Occipital lobe (tissue), 2 donors: Measurements from ENCODE around the gene THUMPD2. TPM values are rescaled to one million over a fixed set of nuclear protein-coding genes. Genes with fewer than 3 reads are reported as not detected.
A peak's percentile ranks its signal among the peaks of the same experiment; 100 is the strongest.
"Not testable (repeated sequence)": the region's sequence is repeated elsewhere in the genome, so short reads cannot be mapped to it uniquely, and the experiment has no call there.

Experiments used
- DNase-seq: peaks from one replicate; lab custom pipeline; 2025; lab: John Stamatoyannopoulos, UW
- total RNA-seq: library from RNA; depleted of rRNA; stranded (reverse); fragments of >200 nt; gene quantifications from one replicate; pipeline ENCODE4 v1.2.3, GENCODE V29; 2014

Gene THUMPD2, protein sequence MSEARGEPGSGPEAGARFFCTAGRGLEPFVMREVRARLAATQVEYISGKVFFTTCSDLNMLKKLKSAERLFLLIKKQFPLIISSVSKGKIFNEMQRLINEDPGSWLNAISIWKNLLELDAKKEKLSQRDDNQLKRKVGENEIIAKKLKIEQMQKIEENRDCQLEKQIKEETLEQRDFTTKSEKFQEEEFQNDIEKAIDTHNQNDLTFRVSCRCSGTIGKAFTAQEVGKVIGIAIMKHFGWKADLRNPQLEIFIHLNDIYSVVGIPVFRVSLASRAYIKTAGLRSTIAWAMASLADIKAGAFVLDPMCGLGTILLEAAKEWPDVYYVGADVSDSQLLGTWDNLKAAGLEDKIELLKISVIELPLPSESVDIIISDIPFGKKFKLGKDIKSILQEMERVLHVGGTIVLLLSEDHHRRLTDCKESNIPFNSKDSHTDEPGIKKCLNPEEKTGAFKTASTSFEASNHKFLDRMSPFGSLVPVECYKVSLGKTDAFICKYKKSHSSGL
- total RNA-seq, result 30.3 TPM

DNA sequence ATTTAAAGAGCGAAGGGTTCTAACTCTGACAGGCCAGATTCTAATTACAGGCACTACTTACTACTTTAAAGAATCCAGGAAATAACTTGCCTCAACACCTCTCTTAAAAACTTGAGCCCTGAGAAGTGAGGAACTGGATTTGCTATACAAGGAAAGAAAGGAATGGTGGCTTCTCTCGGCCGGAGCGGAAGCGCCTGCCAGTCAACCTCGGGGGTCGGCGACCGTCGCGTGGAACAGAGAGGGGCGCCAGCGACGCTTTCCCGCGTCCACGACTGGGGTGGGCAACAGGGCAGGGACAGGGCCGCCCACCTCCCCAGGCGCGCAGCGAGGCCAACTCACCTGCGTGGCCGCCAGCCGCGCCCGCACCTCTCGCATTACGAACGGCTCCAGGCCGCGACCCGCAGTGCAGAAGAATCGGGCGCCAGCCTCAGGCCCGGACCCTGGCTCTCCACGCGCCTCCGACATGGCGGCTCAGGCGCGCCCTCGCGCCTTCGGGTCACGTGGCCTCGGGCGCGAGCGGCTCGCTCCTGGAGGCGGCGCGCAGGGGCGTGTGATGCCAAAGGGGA, at the start of gene THUMPD2:
TSS of gene THUMPD2 (minus strand) at position 484 of the 566 bp plus-strand sequence. CDS start at position 465, 19 bp downstream.
- peak; percentile 46 for DNase-seq

DNA sequence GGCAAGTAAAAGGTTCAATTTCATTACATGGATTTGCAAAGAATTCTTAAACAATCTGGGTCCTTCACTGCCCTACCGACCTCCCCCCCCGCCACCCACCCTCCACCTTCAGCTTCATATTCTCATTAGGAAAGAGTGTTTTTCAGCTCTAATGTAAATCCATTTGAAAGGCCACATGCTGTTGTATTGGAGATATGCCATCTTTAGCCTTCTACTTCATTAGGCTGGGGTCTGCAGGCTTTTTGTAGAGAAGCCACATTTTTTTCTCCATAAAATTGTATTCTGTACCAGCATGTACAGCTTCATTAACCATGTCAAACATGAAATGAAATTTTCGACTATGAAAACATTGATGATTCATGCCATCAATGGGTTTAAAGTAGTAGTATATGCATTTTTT, 42.8 kb upstream of the THUMPD2 start:
- no peak for DNase-seq

DNA sequence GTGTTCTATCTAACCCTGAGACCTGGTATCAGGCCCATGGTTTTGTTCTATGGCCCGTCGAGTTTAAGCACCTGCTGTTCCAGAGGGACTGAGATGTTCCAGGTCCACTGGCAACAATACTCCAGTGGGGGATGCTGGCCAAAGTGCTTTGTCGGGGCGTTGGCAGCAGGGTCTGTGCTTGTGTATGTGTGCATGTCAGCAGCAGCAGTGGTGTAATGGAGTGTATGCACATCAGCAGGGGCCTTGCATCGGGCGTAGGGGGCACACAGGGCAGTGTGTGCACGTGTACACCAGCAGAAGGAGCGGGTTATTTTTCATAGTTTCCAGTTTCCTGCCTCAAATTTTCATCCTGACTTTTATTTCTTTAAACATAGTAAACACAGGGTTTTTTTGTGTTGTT, 37.8 kb upstream of the THUMPD2 start:
- DNase-seq, result no peak

DNA sequence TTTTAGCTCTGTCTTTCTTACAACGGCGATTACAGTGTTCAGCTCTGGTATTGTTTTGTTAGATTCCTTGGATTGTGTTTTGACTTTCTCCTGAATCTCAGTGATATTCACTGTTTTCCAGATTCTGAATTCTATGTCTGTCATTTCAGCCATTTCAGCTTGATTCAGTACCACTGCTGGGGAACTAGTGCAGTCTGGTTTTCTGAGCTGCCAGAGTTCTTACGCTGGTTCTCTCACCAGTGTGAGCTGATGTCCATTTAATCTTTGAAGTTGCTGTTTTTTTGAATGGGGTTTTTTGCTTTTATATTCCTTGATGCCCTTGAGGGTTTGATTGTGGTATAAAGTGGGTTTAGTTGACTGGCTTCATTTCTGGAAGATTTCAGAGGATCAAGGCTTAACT, 37.4 kb upstream of the THUMPD2 start:
- DNase-seq, result no peak

DNA sequence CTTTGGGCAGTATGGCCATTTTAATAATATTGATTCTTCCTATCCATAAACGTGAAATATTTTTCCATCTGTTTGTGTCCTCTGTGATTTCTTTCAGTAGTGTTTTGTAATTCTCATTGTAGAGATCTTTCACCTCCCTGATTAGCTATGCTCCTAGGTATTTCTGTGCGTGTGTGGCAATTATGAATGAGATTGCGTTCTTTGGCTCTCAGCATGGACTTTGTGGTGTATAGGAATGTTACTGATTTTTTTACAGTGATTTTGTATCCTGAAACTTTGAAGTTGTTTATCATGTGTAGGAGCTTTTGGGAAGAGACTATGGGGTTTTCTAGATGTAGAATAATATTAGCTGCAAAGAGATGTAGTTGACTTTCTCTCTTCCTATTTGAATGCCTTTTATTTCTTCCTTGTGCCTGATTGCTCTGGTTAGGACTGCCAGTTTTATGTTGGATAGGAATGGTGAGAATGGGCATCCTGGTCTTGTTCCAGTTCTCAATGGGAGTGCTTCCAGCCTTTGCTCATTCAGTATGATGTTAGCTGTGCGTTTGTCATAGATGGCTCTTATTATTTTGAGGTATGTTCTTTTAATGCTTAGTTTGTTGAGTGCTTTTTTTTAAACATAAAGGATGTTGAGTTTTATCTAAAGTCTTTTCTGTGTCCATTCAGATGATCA, 27.0 kb upstream of the THUMPD2 start:
- no peak for DNase-seq

DNA sequence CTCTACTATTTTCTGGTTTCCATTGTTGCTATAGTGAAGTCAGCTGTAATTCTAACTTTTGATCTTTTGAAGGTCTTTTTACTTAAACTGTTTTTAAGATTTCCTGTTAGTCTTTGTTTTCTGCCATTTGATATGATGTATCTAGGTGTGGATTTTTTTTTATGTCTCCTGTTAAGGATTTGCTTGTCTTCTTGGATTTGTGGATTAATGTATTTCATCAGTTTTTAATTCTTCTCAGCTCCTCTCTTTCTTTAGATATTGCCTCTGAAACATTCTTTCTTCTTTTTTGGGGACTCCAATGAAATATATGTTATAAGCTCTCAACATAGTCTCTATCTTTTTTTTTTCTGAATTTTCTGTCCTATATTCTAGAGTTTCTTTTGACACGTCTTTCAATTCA, 24.8 kb upstream of the THUMPD2 start:
- DNase-seq, result no peak

DNA sequence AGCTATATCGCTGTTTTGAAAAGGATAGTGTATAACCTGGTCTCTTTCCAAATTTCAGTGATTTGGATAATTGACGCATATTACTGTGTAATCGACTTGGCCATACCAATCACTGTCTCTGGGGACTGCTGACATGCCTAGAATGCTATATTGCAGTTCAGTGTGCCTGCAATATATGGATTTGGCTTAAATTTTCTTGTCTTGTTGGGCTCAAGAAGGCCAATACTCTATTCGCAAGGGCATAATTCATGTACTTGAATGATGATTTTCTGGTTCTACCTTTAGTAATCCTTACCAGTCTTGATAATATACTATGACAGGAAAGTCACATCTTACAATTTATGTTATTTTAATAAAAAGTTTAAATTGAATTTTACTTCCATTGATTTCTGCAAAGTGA, 21.7 kb upstream of the THUMPD2 start:
- DNase-seq, result no peak

DNA sequence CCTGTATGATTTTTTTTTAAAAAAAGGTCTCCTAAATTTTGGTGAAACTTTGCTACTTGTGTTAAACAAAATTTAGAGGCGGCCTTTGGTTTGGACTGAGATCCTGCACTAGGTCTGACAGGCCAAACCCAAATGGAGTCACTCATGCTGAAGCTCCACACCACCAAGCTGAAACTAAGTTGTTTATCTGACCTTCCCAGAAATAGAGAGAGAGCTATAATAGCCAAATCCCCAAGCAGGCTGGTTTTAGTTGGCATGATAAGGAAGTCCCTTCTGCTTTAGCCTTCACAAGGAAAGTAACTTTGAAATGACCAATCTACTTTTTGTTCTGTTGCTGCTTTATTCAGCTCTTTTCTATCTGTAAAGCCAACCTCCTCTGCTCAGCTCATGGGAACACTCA, 17.1 kb upstream of the THUMPD2 start:
- no peak for DNase-seq

DNA sequence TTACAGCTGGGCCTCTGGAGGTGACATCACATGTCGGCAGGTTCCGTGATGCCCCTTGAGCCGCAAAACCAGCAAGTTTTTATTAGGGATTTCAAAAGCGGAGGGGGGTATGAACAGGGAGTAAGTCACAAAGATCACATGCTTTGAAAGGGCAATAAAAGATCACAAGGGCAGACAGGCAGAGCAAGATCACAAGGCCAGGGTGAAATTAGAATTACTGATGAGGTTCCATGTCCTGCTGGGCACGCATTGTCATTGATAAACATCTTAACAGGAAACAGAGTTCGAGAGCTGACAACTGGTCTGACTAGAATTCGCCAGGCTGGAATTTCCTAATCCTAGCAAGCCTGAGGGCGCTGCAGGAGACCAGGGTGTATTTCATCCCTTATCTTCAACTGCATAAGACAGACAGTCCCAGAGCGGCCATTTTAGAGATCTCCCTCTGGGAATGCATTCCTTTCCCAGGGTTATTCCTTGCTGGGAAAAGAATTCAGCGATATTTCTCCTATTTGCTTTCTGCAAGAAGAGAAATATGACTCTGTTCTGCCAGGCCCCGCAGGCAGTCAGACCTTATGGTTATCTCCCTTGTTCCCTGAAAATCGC, 11.3 kb upstream of the THUMPD2 start:
- not testable (repeated sequence) for DNase-seq

DNA sequence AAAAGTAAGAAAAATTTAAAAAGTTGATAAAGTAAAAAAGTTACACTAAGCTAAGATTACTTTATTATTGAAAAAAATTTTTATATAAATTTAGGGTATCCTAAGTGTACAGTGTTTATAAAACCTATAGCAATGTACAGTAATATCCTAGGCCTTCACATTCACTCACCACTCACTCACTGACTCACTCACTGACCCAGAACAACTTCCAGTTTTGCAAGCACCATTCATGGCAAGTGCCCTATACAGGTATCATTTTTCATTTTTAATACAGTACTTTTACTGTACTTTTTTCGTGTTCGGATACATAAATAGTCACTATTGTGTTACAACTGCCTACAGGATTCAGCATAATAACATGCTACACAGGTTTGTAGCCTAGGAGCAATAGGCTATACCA, 8.9 kb upstream of the THUMPD2 start:
- DNase-seq, result no peak

DNA sequence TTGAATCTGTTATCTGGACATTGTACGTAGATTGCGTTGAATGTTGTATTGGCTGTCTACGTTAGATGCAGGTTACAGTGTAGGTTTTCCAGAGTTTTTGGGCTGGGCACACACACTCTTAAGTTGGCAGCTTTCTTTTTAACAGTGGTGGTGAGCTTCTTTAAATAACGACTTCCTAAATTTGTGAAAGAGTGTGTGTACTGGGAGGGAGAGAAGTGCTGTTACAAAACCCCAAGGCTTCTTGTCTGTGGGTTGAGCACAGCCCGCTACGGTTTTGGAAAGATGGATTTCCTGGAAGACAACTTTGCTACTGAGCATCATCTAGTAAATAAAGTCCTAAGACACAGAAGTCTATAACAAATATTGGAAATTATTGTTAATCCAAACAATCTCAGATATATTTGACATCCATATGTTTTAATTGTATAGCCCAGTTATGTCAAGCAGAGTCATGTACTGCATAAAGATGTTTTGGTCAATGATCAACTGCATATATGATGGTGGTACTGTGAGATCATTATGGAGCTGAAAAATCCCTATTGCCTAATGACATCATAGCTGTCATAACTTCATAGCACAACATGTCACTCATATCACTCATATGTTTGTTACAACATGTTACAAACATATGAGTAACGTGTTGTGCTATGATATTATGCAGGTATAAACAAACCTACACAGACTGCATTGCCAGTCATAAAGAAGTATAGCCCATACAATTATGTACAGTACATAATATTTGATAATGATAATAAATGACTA, 7.9 kb upstream of the THUMPD2 start:
- no peak for DNase-seq

DNA sequence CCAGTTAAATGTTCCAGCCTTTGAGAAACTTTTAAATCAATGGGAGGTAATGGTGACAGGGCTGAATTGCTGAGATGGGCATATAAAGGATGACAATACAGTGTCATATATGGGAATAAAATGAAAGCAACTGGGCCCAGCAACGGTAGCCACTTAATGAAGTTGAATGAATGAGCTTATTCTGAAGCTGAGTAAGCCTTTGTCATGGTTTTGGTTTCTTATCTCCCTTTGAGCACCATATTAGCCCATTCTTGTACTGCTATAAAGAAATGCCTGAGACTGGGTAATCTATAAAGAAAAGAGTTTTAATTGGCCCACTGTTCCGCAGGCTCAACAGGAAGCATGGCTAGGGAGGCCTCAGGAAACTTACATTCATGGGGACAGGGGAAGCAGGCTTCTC, 3.5 kb upstream of the THUMPD2 start:
- DNase-seq, result no peak

DNA sequence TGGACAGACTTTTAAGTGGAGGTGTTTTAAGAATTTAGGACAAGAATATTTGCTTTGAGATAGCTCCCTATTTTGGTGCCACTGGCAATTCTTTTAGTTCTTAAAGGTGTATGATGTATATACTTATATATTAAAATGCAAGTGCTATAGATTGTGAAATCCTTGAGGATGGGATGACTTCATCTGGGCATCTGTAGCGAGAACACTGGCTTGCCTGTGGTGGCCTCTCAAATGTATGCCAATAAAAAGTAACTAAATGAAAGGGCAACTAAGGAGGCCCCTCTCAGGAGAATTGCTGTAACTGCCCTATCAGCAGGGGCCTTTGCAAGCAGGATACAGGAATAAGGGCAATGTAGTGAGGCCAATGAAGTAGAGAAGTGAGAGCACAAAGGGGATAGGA, 2.6 kb upstream of the THUMPD2 start:
- no peak for DNase-seq

DNA sequence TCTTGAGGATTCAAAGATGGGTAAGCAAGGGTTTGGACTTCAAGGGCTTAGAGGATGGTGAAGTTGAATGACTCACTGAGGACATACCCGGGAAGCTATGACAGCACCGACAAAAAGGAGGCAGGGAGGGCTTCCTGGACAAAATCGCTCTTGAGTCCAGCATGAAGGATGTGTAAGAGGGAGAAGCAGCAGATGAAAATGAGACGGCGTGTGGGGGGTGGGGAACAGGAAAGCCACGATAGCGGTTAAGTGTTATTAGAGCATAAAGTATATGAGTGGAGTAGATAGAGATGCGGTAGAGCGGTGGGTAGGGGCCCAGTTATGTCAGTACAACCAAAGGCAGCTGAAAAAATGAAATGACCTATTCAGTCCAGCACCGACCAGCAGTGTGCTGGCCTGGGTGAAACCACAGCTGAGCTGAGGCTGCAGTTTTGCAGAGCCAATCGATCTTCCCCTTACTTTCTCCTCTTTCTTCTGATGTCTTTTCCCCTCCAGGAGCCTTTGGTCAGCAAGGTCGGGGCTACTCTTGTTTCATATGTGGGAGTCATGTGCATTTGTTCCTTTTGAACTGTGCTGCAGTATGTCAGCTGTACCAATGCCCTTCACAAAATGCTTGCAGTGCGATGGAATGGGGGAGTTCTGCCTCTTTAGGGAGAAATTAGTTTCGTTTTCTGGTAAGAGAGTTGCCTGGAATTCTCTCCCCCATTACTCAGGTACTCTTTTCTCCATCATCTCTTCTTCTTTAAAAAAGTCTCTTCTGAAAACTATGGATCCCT, 2.0 kb upstream of the THUMPD2 start:
- no peak for DNase-seq

DNA sequence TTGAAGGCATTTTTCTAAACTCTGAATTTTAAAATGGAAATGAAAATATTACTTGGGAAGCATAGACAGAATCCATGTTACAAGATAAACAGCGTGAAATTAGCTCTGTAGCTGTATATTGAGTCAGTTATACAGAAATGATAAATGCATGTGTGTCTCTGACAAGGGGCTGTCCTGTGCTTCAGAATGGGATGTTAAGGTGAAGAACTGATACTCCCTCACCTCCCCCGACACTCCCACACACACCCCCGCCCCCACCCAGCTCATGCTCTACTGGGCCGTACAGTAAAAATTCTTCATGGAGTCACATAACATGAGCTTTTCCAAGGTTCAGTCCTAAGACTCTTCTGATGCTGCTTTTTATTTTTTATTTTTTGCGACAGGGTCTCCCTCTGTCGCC, 869 bp upstream of the THUMPD2 start:
- no peak for DNase-seq

DNA sequence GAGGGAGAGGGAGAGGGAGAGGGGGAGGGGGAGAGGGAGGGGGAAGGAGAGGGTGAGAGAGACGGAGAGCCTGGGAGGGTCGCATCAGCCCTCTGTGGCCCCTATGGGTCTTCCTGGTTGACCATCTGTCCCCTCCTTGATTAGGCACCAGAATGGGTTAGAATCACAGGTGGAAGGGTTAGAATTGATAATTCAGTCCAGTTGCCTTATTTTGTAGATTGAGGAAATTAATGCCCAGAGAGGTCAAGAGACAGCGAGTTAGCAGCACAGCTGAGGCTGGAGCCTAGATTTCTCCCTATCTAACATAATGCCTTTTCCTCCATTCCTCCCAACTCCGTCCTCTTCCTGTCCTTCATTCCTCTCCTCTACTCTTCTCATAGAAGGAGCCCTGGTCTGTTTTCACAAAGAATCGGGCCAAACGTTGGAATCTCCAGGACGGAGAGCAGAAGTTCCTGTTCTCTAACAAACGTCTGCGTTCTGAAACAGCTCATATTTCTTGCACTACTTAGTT, 338 bp upstream of the THUMPD2 start:
- no peak for DNase-seq

DNA sequence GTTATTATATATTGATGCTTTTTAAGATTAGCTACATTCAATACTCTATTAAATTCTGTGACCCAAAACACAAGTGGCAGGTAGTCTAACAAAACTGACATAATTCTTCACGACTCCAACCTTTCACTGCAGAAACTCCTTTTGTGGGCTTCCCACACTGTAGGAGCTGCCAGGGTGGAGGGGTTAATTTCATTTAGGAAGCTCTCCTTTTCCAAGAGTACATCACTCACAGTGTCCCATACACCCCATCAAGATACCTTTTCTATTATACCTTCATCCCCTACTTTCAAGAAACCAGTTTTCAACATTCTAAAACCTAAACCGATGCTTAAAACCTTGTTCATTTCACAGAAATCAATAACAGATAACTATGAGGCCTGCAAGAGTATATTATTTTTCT, 825 bp downstream of the THUMPD2 start:
- no peak for DNase-seq

DNA sequence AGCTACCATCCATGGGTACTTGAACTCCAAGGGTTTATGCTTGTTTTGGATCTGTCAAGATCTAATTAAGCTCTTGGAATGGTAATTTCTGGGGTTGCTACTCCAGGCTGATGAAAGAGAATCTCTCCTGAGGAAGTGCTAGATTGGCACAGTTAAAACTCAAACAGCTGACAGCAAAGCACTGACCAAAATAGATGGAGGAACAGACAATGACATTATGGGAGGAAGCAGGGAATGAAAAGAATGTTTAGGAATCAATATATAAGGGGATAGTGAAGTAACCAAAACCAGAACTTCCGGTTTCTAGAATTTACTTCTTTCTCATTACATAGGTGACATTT, 6.3 kb downstream of the THUMPD2 start:
- no peak for DNase-seq

DNA sequence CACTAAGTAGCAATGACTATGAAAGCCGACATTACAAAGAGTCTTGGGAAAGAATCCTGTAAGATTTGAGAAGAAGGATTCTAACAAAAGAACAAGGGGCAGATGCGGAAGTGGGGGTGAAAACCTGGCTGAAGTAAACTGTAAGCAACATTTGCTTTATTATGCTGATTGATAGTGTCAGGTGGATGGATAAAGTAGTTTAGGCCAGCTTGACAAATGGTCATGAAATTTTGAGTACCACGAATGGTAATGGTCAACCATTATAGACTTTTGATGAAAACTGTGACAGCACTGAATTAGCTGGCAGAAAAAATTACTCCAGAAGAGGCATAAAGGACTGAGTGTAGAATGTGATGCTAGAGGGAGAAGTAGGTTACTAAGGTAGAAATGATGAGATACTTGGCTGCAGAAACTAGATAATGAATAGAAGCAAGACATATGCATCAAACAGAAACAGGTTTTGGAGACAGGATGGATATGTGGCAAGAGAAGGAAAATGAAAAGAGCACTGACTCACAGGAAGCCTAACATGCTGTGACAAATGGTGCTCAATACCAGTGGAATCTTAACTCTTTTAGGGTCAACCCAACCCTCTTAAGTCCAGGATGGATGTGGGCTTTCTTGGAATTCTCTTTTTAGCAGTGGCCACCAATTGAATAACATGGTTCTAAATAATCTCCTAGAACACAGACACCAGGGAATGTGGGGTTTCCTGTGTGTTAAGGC, 6.8 kb downstream of the THUMPD2 start:
- no peak for DNase-seq

DNA sequence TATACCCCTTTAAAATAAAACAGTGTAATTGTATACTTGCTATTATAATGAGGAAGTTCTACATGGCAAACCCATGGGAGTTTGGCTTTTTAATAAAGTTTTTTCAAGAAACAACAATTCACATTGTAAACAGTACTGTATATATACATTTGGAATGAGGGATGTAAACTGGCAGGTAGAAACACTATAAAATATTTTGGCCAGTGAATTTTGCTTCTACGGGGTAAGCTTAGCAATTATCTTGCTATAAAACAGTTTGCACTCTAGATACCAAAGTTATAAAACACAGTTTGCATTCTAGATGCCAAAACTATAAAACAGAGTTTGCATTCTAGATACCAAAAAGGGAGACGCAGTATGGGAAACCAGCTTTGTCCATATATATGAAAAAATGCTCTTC, 16.6 kb downstream of the THUMPD2 start:
- no peak for DNase-seq
